KBM-7 (cell line): Measurements from ENCODE around the gene LAIR1.
A peak's percentile ranks its signal among the peaks of the same experiment; 100 is the strongest.
"Not testable (repeated sequence)": the region's sequence is repeated elsewhere in the genome, so short reads cannot be mapped to it uniquely, and the experiment has no call there.

Experiments
- DNase-seq: peaks from one replicate; pipeline ENCODE4 v3.0.0-alpha.2; 2015
- in situ Hi-C: fragments of 300-500 bp; cut with MboI; formaldehyde crosslinking; loops from 2 replicates; pipeline ENCODE4 v1.14.3; 2020; ENCODE audit warnings: low sequenced_read_pairs, low pct_unique_long_range_greater_than_20kb, mixed read lengths

Gene LAIR1

GRCh38 chr19:54364775-54365257 lies at the start of gene LAIR1:
Gene LAIR1, minus strand, starts transcription at chr19:54364931. Its CDS starts 127 bp downstream, at chr19:54364804.
- in situ Hi-C loops, result no loop called here
- peak; percentile 88 for DNase-seq

- no peak for DNase-seq
- in situ Hi-C loops, result no loop called here
Measured at GRCh38 chr19:54414156-54414555, 49.4 kb upstream of the LAIR1 start.

GRCh38 chr19:54412877-54413276 lies 48.1 kb upstream of the LAIR1 start:
- DNase-seq, result no peak
- in situ Hi-C loops, result no loop called here

GRCh38 chr19:54411033-54411432 lies 46.3 kb upstream of the LAIR1 start:
- in situ Hi-C loops, result no loop called here

GRCh38 chr19:54408456-54409026 lies 43.8 kb upstream of the LAIR1 start:
- no peak for DNase-seq
- in situ Hi-C loops, result no loop called here

More at GRCh38 chr19:54411033-54411432, 46.3 kb upstream of the LAIR1 start:
- no peak for DNase-seq

GRCh38 chr19:54407780-54408179 lies 43.0 kb upstream of the LAIR1 start:
- no peak for DNase-seq

GRCh38 chr19:54405628-54406027 lies 40.9 kb upstream of the LAIR1 start:
- in situ Hi-C loops, result no loop called here
- no peak for DNase-seq

More at GRCh38 chr19:54407780-54408179, 43.0 kb upstream of the LAIR1 start:
- in situ Hi-C loops, result no loop called here

- DNase-seq, result no peak
- in situ Hi-C loops, result no loop called here
Measured at GRCh38 chr19:54403054-54403453, 38.3 kb upstream of the LAIR1 start.

GRCh38 chr19:54400913-54401312 lies 36.2 kb upstream of the LAIR1 start:
- DNase-seq, result no peak
- in situ Hi-C loops, result no loop called here

GRCh38 chr19:54399189-54399588 lies 34.5 kb upstream of the LAIR1 start:
- DNase-seq, result no peak
- in situ Hi-C loops, result no loop called here

GRCh38 chr19:54395685-54396084 lies 31.0 kb upstream of the LAIR1 start:
- DNase-seq, result no peak
- in situ Hi-C loops, result no loop called here

GRCh38 chr19:54393381-54393780 lies 28.6 kb upstream of the LAIR1 start:
- in situ Hi-C loops, result no loop called here
- DNase-seq, result no peak

GRCh38 chr19:54392105-54392504 lies 27.4 kb upstream of the LAIR1 start:
- no peak for DNase-seq
- in situ Hi-C loops, result no loop called here

- in situ Hi-C loops, result no loop called here
- DNase-seq, result peak; percentile 40
Measured at GRCh38 chr19:54391589-54392061, 26.9 kb upstream of the LAIR1 start.

GRCh38 chr19:54390942-54391577 lies 26.3 kb upstream of the LAIR1 start:
- in situ Hi-C loops, result no loop called here
- peak; percentile 84 for DNase-seq

- in situ Hi-C loops, result no loop called here
- peak; percentile 92 for DNase-seq
Measured at GRCh38 chr19:54389553-54389952, 24.8 kb upstream of the LAIR1 start.

- in situ Hi-C loops, result no loop called here
- no peak for DNase-seq
Measured at GRCh38 chr19:54388802-54389139, 24.0 kb upstream of the LAIR1 start.

- in situ Hi-C loops, result no loop called here
- peak; percentile 99 for DNase-seq
Measured at GRCh38 chr19:54387991-54388801, 23.5 kb upstream of the LAIR1 start.

- DNase-seq, result no peak
- in situ Hi-C loops, result no loop called here
Measured at GRCh38 chr19:54383330-54383729, 18.6 kb upstream of the LAIR1 start.

- in situ Hi-C loops, DNase-seq: not testable (repeated sequence)
Measured at GRCh38 chr19:54382041-54382440, 17.3 kb upstream of the LAIR1 start.
